Endothelial cell of umbilical vein (primary cell): ENCODE measurements around the gene MYO1C. TPM values are rescaled to one million over a fixed set of nuclear protein-coding genes. Genes with fewer than 3 reads are reported as not detected.

ENCODE experiments used
- BruUV-seq: library from RNA; stranded (reverse); fragments of 400-500 nt; replicated peaks from 2 replicates; lab custom pipeline; 2021; lab: Mats Ljungman, UMichigan
- CTCF ChIA-PET: fragments of 300-600, 350-600 bp; sonication (Branson Sonifier 250); formaldehyde crosslinking; loops from one replicate; lab custom pipeline; 2021; ENCODE audit warnings: antibody characterized with exemption, inconsistent platforms; lab: Charles Lee
- POLR2A ChIA-PET: fragments of 300-600, 350-600 bp; sonication (Branson Sonifier 250); formaldehyde crosslinking; loops from one replicate; lab custom pipeline; 2021; ENCODE audit warnings: antibody characterized with exemption, inconsistent platforms; lab: Charles Lee
- DNase-seq: peaks from one replicate; pipeline ENCODE4 v3.0.0-alpha.2; 2011; ENCODE audit warnings: low read depth, low spot score
- FAIRE-seq: peaks from 2 replicates; lab custom pipeline; 2011; peaks lifted over from hg19 to GRCh38; lab: Jason Lieb, UNC
- H2AFZ ChIP-seq: 2 replicates; pipeline ENCODE4 v1.6.0; 2012; ENCODE audit warnings: low read depth, low read length, control low read depth, inconsistent platforms
- H3K27ac ChIP-seq: 2 replicates; pipeline ENCODE4 v1.5.1; 2011; ENCODE audit warnings: low read depth, mild to moderate bottlenecking, control low read depth, low read length, moderate library complexity; ENCODE audit not compliant: insufficient read depth
- H3K27me3 ChIP-seq, 2 experiments: 2 replicates each; pipeline versions ENCODE4 v1.6.0 to v1.6.1; 2011; ENCODE audit warnings: low read length in 2 of 2, mixed read lengths in 1 of 2; ENCODE audit not compliant: control insufficient read depth in 2 of 2, insufficient read depth in 2 of 2
- H3K36me3 ChIP-seq, 2 experiments: 2 replicates in 1 of 2; 3 replicates in 1 of 2; pipeline ENCODE4 v1.5.1; 2011; ENCODE audit warnings: low read length in 2 of 2, mild to moderate bottlenecking in 1 of 2, moderate library complexity in 1 of 2; ENCODE audit not compliant: control insufficient read depth in 2 of 2, insufficient read depth in 2 of 2; ENCODE audit errors: extremely low read depth in 1 of 2
- H3K4me1 ChIP-seq: 3 replicates; pipeline ENCODE4 v1.5.1; 2011; ENCODE audit warnings: mild to moderate bottlenecking, low read length; ENCODE audit not compliant: control insufficient read depth, insufficient read depth; ENCODE audit errors: extremely low read depth
- H3K4me2 ChIP-seq: 2 replicates; pipeline ENCODE4 v1.6.1; 2011; ENCODE audit warnings: low read length, control low read depth, mixed read lengths; ENCODE audit not compliant: insufficient read depth
- H3K4me3 ChIP-seq, 3 experiments: fragments of 200-600 bp in 1 of 3; sonication (generic), shearing (Covaris generic) in 1 of 3; replicated peaks in 1 of 3; 2 replicates each; pipeline ENCODE4 v1.5.1; 2011 to 2016; ENCODE audit warnings: control low read depth in 3 of 3, low read length in 3 of 3, mild to moderate bottlenecking in 2 of 3, inconsistent platforms in 1 of 3, low read depth in 1 of 3, moderate library complexity in 1 of 3; ENCODE audit not compliant: insufficient read depth in 1 of 3
- H3K79me2 ChIP-seq: 2 replicates; pipeline ENCODE4 v1.6.0; 2012; ENCODE audit warnings: low read length, inconsistent platforms; ENCODE audit not compliant: control insufficient read depth, insufficient read depth
- H3K9ac ChIP-seq: replicated peaks from 2 replicates; pipeline ENCODE3; 2011; ENCODE audit warnings: low read length, control low read depth; ENCODE audit not compliant: insufficient read depth; ENCODE audit errors: extremely low read depth
- H3K9me1 ChIP-seq: replicated peaks from 3 replicates; pipeline ENCODE4 v1.6.0; 2011; ENCODE audit warnings: mild to moderate bottlenecking, low read length; ENCODE audit not compliant: control insufficient read depth, insufficient read depth; ENCODE audit errors: extremely low read depth
- H3K9me3 ChIP-seq: replicated peaks from 2 replicates; pipeline ENCODE4 v1.5.1; 2012; ENCODE audit warnings: low read length, inconsistent platforms; ENCODE audit not compliant: control insufficient read depth, insufficient read depth
- H4K20me1 ChIP-seq: replicated peaks from 2 replicates; pipeline ENCODE3; 2011; ENCODE audit warnings: mild to moderate bottlenecking, low read length; ENCODE audit not compliant: control insufficient read depth, insufficient read depth; ENCODE audit errors: extremely low read depth
- EZH2 ChIP-seq: IDR thresholded peaks from 2 replicates; pipeline ENCODE4 v1.6.1; 2012; ENCODE audit warnings: borderline replicate concordance, low read depth, mild to moderate bottlenecking, moderate library complexity, low read length, inconsistent platforms; ENCODE audit not compliant: severe bottlenecking
- FOS ChIP-seq: IDR thresholded peaks from 2 replicates; pipeline ENCODE4 v1.6.1; 2011; ENCODE audit warnings: mild to moderate bottlenecking, low read length, moderate library complexity, borderline replicate concordance; ENCODE audit not compliant: insufficient read depth
- GATA2 ChIP-seq: IDR thresholded peaks from 2 replicates; pipeline ENCODE4 v1.7.0; 2011; ENCODE audit warnings: low read depth, mild to moderate bottlenecking, moderate library complexity, mixed read lengths, low read length; ENCODE audit not compliant: insufficient read length, insufficient read depth
- JUN ChIP-seq: IDR thresholded peaks from 2 replicates; pipeline ENCODE4 v1.6.1; 2011; ENCODE audit warnings: borderline replicate concordance, low read depth; ENCODE audit not compliant: insufficient read length, insufficient read depth
- MYC ChIP-seq: IDR thresholded peaks from one replicate; pipeline ENCODE4 v1.6.1; 2011; ENCODE audit warnings: mild to moderate bottlenecking, low read depth, low read length
- POLR2A ChIP-seq: IDR thresholded peaks from 2 replicates; pipeline ENCODE4 v1.6.1; 2012; ENCODE audit warnings: low read depth, mild to moderate bottlenecking, control low read depth, low read length
- POLR2AphosphoS5 ChIP-seq: IDR thresholded peaks from 2 replicates; pipeline ENCODE4 v1.6.1; 2012; ENCODE audit warnings: low read depth, mild to moderate bottlenecking, control low read depth, low read length, moderate library complexity; ENCODE audit not compliant: insufficient read depth
- dilution Hi-C: fragments of 300-500 bp; cut with MboI; formaldehyde crosslinking; loops from one replicate; pipeline ENCODE4 v1.15.0; 2019; ENCODE audit warnings: low sequenced_read_pairs; ENCODE audit not compliant: extremely low pct_ligation_motif_present
- intact Hi-C: fragments of 100-400 bp; cut with micrococcal nuclease; formaldehyde crosslinking; loops from one replicate; pipeline ENCODE4 v1.10.0; 2022
- polyA plus RNA-seq, 4 experiments: library from polyadenylated mRNA; depleted of rRNA in 3 of 4; stranded (reverse) in 3 of 4; unstranded in 1 of 4; fragments of >200 nt; gene quantifications; 2 replicates each; pipeline versions ENCODE4 v1.2.1 to v1.2.3, GENCODE V29; 2011 to 2012; ENCODE audit warnings: missing spikeins in 1 of 4
- total RNA-seq: library from RNA; stranded (reverse); gene quantifications from 2 replicates; pipeline ENCODE4 v1.2.3, GENCODE V29; 2021
- TF ChIP-seq, protein P1 (sequence below), 2 donors: IDR thresholded peaks; 1 replicate in 1 of 2; 2 replicates in 1 of 2; pipeline ENCODE4 v1.5.1; 2011; ENCODE audit warnings: low read length in 2 of 2, mild to moderate bottlenecking in 2 of 2, moderate library complexity in 2 of 2, control low read depth in 1 of 2, inconsistent platforms in 1 of 2, low read depth in 1 of 2; ENCODE audit not compliant: insufficient read depth in 1 of 2; ENCODE audit errors: extremely low read depth in 1 of 2
- TF ChIP-seq, protein P2 (sequence below): IDR thresholded peaks from 2 replicates; pipeline ENCODE4 v1.6.1; 2011; ENCODE audit not compliant: insufficient read depth, insufficient read length

Gene MYO1C
- total and polyA plus RNA-seq, 2 donors (not counting 3 experiments of a cell fraction or from before 2014, with no cell fraction given), result 141 to 206 TPM

- Histone ChIP-seq H3K79me2 (no peaks in the 10 kb centered on the region), H3K9me3 (no peaks in the 10 kb centered on the region), H3K36me3 (peaks cover 5 to 46% of the 10 kb centered on the region in 2 experiments), H3K27me3 (no peaks in the 10 kb centered on the region), H3K9ac (no peak overlapping the region), H3K4me1 (no peaks in the 10 kb centered on the region), H3K9me1 (no peaks in the 10 kb centered on the region), H2AFZ (no peak overlapping the region), H3K4me3 (no peak overlapping the region), H3K27ac (no peak overlapping the region), H3K4me2 (no peak overlapping the region), H4K20me1 (no peaks in the 10 kb centered on the region)
- dilution Hi-C loops (no loop called here), intact Hi-C loops (no loop called here)
- FAIRE-seq (no peak), DNase-seq (no peak)
- TF ChIP-seq POLR2A, result no peak
- no peak for TF ChIP-seq EZH2
- no peak for TF ChIP-seq POLR2AphosphoS5
- TF ChIP-seq GATA2, result no peak
- TF ChIP-seq JUN, result no peak
- no peak for TF ChIP-seq FOS
- TF ChIP-seq, protein P1, sequence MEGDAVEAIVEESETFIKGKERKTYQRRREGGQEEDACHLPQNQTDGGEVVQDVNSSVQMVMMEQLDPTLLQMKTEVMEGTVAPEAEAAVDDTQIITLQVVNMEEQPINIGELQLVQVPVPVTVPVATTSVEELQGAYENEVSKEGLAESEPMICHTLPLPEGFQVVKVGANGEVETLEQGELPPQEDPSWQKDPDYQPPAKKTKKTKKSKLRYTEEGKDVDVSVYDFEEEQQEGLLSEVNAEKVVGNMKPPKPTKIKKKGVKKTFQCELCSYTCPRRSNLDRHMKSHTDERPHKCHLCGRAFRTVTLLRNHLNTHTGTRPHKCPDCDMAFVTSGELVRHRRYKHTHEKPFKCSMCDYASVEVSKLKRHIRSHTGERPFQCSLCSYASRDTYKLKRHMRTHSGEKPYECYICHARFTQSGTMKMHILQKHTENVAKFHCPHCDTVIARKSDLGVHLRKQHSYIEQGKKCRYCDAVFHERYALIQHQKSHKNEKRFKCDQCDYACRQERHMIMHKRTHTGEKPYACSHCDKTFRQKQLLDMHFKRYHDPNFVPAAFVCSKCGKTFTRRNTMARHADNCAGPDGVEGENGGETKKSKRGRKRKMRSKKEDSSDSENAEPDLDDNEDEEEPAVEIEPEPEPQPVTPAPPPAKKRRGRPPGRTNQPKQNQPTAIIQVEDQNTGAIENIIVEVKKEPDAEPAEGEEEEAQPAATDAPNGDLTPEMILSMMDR (IDR thresholded peaks at IDR 0.05; ENCODE audit: extremely low read depth in 1 of 2, insufficient read depth in 1 of 2, low read depth in 1 of 2, low read length in 2 of 2), result no peak
- no peak for TF ChIP-seq MYC
- TF ChIP-seq, protein P2, sequence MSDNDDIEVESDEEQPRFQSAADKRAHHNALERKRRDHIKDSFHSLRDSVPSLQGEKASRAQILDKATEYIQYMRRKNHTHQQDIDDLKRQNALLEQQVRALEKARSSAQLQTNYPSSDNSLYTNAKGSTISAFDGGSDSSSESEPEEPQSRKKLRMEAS, result no peak
- ChIA-PET POLR2A (no interaction called here), CTCF (interaction anchor here (0.5 to 1.4 kb wide), 4 partner anchors 11 to 229 kb away, joined by 3 to 4 read pairs (median 3); no protein-coding TSS in a partner anchor)
- BruUV-seq, result no TSS peak
These were observed 20.3 kb downstream of the MYO1C start for GRCh38 chr17:1471911-1472821.
